ENCODE results near the gene EPGN. TPM values are rescaled to one million over a fixed set of nuclear protein-coding genes. Genes with fewer than 3 reads are reported as not detected.

EPGN gene
- total and polyA plus RNA-seq, 2 of the 13 experiments (the other 11 are each of a cell fraction or from before 2014, with no cell fraction given) = not detected

- intact Hi-C loops (cut with micrococcal nuclease; ENCODE audit: unreplicated experiment) (no loop called here), in situ Hi-C loops (cut with HindIII; ENCODE audit: extremely low pct_ligation_motif_present, low pct_unique_long_range_greater_than_20kb) (no loop called here)
- H3K27ac ChIP-seq (ENCODE audit: extremely low read length, insufficient read depth, low read length) = no peak overlapping the region
- H3K9me3 ChIP-seq (ENCODE audit: low read length) = no peaks in the 10 kb centered on the region
- ATAC-seq (no peak), FAIRE-seq (no peak), DNase-seq (ENCODE audit: low spot score) (no peak)
- H2AFZ ChIP-seq (ENCODE audit: low read length) = no peak overlapping the region
- 17% methylated on average over 9 of the region's 9 CpGs for WGBS (ENCODE audit: low lambda C conversion rate)
- H3K27me3 ChIP-seq (ENCODE audit: control insufficient read depth in 1 of 2, insufficient read depth in 2 of 2, low read length in 2 of 2) = no peaks in the 10 kb centered on the region; a peak in 1 of 5 replicates
- H4K20me1 ChIP-seq (ENCODE audit: insufficient read depth, low read length) = no peaks in the 10 kb centered on the region
- POLR2A ChIA-PET = no interaction called here
- H3K9ac ChIP-seq (ENCODE audit: insufficient read depth, low read depth, low read length) = no peak overlapping the region
- H3K4me3 ChIP-seq (replicated peaks in 1 of 3; ENCODE audit: insufficient read depth in 1 of 3, low read depth in 2 of 3, low read length in 3 of 3) = no peak overlapping the region
- H3K36me3 ChIP-seq (replicated peaks in 1 of 2; ENCODE audit: control insufficient read depth in 1 of 2, insufficient read depth in 2 of 2, low read length in 2 of 2) = no peaks in the 10 kb centered on the region
- no peak overlapping the region for H3K4me2 ChIP-seq (ENCODE audit: low read depth, low read length)
- CTCF ChIA-PET (ENCODE audit: low intra/inter-chr PET ratio, low total read pairs) = no interaction called here
- TF ChIP-seq ARHGAP35 (CRISPR knock-in tag; IDR thresholded peaks at IDR 0.05; ENCODE audit: borderline replicate concordance) (no peak), NR2C2 (CRISPR knock-in tag; IDR thresholded peaks at IDR 0.05; ENCODE audit: borderline replicate concordance) (no peak), KDM2A (CRISPR knock-in tag; IDR thresholded peaks at IDR 0.05; ENCODE audit: borderline replicate concordance, low read depth) (no peak), THAP7 (CRISPR knock-in tag; IDR thresholded peaks at IDR 0.05) (no peak), RBFOX2 (IDR thresholded peaks at IDR 0.05; ENCODE audit: low read depth, low read length) (no peak), KAT7 (CRISPR knock-in tag; IDR thresholded peaks at IDR 0.05; ENCODE audit: borderline replicate concordance) (no peak), CEBPB (IDR thresholded peaks at IDR 0.05; ENCODE audit: borderline replicate concordance, low read depth, low read length) (no peak), ZNF547 (CRISPR knock-in tag; IDR thresholded peaks at IDR 0.05) (no peak), TRIM24 (CRISPR knock-in tag; IDR thresholded peaks at IDR 0.05) (no peak), SAP130 (CRISPR knock-in tag; IDR thresholded peaks at IDR 0.05; ENCODE audit: low read depth) (no peak), ZNF343 (CRISPR knock-in tag; IDR thresholded peaks at IDR 0.05) (no peak), RCOR2 (CRISPR knock-in tag; IDR thresholded peaks at IDR 0.05) (no peak), MAFG (CRISPR knock-in tag; IDR thresholded peaks at IDR 0.05) (no peak), SOX6 (IDR thresholded peaks at IDR 0.05) (no peak), SOX6 (CRISPR knock-in tag; IDR thresholded peaks at IDR 0.05) (no peak), USF2 (IDR thresholded peaks at IDR 0.05; ENCODE audit: low read depth, low read length) (no peak), USF2 (CRISPR knock-in tag; IDR thresholded peaks at IDR 0.05; ENCODE audit: borderline replicate concordance) (no peak), MTA1 (CRISPR knock-in tag; IDR thresholded peaks at IDR 0.05; ENCODE audit: borderline replicate concordance) (no peak)
- TF ChIP-seq, protein P1, sequence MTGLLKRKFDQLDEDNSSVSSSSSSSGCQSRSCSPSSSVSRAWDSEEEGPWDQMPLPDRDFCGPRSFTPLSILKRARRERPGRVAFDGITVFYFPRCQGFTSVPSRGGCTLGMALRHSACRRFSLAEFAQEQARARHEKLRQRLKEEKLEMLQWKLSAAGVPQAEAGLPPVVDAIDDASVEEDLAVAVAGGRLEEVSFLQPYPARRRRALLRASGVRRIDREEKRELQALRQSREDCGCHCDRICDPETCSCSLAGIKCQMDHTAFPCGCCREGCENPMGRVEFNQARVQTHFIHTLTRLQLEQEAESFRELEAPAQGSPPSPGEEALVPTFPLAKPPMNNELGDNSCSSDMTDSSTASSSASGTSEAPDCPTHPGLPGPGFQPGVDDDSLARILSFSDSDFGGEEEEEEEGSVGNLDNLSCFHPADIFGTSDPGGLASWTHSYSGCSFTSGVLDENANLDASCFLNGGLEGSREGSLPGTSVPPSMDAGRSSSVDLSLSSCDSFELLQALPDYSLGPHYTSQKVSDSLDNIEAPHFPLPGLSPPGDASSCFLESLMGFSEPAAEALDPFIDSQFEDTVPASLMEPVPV (CRISPR knock-in tag; IDR thresholded peaks at IDR 0.05) = no peak
- TF ChIP-seq, protein P2, sequence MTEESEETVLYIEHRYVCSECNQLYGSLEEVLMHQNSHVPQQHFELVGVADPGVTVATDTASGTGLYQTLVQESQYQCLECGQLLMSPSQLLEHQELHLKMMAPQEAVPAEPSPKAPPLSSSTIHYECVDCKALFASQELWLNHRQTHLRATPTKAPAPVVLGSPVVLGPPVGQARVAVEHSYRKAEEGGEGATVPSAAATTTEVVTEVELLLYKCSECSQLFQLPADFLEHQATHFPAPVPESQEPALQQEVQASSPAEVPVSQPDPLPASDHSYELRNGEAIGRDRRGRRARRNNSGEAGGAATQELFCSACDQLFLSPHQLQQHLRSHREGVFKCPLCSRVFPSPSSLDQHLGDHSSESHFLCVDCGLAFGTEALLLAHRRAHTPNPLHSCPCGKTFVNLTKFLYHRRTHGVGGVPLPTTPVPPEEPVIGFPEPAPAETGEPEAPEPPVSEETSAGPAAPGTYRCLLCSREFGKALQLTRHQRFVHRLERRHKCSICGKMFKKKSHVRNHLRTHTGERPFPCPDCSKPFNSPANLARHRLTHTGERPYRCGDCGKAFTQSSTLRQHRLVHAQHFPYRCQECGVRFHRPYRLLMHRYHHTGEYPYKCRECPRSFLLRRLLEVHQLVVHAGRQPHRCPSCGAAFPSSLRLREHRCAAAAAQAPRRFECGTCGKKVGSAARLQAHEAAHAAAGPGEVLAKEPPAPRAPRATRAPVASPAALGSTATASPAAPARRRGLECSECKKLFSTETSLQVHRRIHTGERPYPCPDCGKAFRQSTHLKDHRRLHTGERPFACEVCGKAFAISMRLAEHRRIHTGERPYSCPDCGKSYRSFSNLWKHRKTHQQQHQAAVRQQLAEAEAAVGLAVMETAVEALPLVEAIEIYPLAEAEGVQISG (CRISPR knock-in tag; IDR thresholded peaks at IDR 0.05) = no peak
- no TSS peak for BruUV-seq (replicated peaks)
- no peaks in the 10 kb centered on the region for H3K4me1 ChIP-seq (ENCODE audit: insufficient read depth, low read length)
- H3K79me2 ChIP-seq (ENCODE audit: insufficient read depth, low read length) = no peaks in the 10 kb centered on the region
Observed at GRCh38 chr4:74330295-74330750, 22.1 kb downstream of the EPGN start.
